GM19397 (cell line): ENCODE measurements around the gene RUNDC3A.
"Not testable (repeated sequence)": the region's sequence is repeated elsewhere in the genome, so short reads cannot be mapped to it uniquely, and the experiment has no call there.

Experiments used
- ATAC-seq: cut with Tn5 transposase; IDR thresholded peaks from one replicate; pipeline ENCODE4 v1.9.1; 2021; ENCODE audit warnings: mild to moderate bottlenecking, moderate library complexity; ENCODE audit not compliant: unreplicated experiment

The RUNDC3A gene

DNA sequence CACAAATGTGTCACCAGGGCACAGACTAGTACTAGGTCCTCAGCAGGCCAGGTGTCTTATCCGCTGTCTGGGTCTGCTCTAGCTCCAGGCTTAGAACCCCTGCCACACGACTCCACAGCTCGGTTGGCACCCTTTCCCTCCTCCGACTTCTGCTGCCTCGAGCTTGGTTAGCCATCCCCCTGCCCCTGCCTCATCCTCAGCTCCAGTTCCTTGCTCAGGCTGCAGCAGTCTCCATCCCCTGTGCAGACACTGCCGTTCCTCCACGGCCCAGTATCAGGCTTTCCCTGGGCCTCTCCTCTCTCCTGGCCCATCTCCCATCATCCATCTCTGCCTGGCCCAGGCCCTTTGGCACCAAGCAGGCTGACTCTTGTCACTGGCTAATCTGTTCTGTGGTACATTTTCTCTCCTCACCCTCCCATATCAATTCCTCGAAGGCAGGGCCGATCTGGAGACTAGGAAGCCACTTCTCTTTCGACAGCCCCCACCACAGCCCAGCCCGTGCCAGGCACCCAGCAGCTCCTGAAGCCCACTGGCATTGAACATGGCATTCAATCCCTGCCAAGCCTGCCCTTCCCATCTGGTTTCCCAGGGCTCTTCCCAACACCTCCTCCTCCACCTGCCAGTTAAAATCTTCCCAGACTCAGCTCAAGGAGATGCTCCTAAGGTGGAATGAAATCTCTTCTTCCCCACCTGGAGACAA, 35.3 kb downstream of the RUNDC3A start:
- no peak for ATAC-seq

- peak; percentile 61 for ATAC-seq
These were observed 36.6 kb downstream of the RUNDC3A start, which contains the start of gene GRN for GRCh38 chr17:44344939-44345453. Gene GRN, plus strand, starts transcription at chr17:44345302. Its CDS starts 3,863 bp downstream, at chr17:44349165.

GRCh38 chr17:44345454-44346026, 37.1 kb downstream of the RUNDC3A start:
- ATAC-seq, result peak; percentile 7

GRCh38 chr17:44346064-44346844, 37.9 kb downstream of the RUNDC3A start:
- ATAC-seq, result no peak

- ATAC-seq, result not testable (repeated sequence)
These were observed 39.0 kb downstream of the RUNDC3A start for GRCh38 chr17:44347206-44348055.

DNA sequence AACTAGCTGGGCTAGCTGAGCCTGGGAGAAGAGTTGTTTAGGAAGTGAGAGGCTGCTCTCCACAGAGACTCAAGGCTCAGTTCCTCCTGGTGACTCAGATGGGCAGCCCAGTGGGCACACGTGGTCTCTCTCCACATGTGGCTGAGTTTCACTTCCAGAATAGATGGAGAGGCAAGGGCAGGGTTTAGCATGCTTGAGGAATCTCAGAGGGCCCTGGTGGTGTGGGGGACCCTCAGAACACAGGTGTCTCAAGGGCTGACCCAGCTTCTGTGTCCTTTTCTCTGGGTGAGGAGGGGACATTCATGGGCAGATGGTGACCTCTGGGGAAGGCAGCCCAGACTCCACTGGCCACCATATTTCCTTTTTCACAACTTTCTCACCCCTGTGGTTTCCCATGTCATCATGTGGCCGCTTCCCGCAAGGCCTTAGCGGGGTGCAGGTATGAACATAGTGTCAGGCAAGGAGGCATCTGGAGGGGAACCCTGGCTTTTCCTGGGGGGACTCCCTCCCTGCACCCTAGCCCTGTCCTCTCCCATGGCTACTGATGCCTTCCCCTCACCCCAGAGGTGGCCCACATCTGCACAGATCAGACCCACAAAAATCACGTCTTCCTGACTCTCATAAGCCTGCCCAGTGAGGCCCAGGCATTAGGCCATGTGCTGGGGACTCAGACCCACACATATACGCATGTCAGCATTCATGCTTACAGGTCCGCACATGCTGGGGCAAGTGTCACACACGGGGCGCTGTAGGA, 40.0 kb downstream of the RUNDC3A start:
- peak; percentile 30 for ATAC-seq

DNA sequence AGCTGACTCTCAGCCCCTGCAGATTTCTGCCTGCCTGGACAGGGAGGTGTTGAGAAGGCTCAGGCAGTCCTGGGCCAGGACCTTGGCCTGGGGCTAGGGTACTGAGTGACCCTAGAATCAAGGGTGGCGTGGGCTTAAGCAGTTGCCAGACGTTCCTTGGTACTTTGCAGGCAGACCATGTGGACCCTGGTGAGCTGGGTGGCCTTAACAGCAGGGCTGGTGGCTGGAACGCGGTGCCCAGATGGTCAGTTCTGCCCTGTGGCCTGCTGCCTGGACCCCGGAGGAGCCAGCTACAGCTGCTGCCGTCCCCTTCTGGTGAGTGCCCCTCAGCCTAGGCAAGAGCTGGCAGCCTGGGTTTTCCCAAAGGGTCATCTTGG, 40.6 kb downstream of the RUNDC3A start:
- no peak for ATAC-seq

GRCh38 chr17:44349553-44350070, 41.2 kb downstream of the RUNDC3A start:
- ATAC-seq, result no peak

- no peak for ATAC-seq
These were observed 42.4 kb downstream of the RUNDC3A start for GRCh38 chr17:44350733-44351226.

DNA sequence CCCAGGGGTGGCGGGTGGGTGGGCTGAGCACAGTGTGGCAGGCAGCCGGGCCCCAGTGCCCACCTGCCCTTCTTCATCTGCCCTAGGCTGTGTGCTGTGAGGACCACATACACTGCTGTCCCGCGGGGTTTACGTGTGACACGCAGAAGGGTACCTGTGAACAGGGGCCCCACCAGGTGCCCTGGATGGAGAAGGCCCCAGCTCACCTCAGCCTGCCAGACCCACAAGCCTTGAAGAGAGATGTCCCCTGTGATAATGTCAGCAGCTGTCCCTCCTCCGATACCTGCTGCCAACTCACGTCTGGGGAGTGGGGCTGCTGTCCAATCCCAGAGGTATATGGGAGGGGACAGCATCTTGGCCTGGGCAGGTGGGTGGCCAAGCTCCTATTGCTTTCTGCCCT, 43.1 kb downstream of the RUNDC3A start:
- no peak for ATAC-seq

GRCh38 chr17:44351961-44352827, 43.8 kb downstream of the RUNDC3A start:
- ATAC-seq, result no peak

DNA sequence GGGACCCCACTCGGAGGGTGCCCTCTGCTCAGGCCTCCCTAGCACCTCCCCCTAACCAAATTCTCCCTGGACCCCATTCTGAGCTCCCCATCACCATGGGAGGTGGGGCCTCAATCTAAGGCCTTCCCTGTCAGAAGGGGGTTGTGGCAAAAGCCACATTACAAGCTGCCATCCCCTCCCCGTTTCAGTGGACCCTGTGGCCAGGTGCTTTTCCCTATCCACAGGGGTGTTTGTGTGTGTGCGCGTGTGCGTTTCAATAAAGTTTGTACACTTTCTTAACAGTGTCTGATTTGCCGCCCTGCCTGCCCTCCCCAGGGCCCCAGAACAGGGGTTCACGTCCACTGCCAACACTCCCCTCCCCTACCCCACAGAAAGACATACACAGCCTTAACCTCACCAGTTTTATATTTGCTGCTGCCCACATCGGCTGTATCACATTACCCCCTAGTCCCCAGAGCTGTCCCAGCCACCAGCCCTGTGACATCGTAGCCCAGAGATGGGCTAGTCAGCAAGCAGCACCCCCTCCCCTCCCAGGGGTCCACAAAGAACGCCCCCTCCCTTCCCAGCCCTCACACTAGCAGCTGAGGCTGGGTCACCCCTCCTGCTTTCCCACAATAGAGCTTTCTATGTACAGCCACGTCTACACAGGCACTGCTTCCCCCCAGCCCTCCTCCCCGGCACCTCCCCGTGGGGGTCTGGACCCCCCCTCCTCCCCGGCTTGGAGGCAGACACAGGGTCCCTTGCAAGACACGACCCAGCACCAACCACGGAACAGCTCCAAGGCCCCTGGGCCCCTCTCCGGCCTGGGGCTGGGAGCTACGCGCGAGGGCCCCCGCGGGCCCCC, 44.6 kb downstream of the RUNDC3A start:
- ATAC-seq, result no peak

- no peak for ATAC-seq
These were observed 45.4 kb downstream of the RUNDC3A start for GRCh38 chr17:44353672-44354331.

DNA sequence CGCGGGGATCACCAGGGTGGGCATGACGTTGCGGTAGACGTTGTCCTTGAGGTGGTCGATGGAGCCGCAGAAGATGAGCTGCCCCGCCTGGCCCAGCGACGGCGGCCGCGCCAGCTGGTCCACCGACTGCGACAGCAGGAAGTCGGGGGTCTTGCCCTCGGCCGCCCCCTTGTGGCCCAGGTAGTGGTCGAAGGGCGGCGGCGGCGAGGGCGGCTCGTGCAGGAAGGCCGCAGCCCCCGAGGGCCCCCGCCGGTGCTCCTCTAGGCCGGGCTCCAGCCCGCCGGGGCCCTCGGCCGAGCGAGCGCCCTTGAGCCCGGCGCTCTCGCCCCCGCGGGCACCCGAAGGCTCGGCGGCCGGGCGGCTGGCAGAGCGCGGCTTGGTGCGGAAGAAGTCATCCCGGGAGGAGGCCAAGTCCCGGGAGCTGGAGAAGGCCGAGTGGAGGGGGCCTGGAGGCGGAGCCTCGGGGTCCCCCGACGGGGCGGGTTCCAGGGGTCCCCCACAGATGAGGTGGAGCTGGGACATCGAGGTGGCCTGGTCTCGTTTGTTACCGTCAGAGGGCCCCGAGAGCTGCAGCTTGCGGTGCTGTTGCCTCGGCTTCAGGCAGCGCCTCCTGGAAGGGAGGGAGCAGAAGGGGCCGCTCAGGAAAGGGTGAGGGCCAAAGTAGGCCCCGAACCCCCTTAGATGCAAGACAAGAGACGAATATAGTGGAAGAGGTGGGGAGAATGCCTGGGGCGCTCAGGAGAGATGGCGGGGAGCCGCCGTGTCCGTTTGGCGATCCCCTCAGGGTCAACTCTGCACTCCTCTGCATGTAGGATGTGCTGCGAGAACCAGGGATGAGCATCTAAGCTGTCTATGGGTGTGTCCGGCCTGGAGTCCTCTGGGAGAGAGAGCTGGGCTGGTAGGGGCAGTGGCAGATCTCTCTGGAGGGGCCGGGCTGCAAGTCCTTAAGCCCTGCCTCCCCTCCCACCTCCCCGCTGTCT, 46.5 kb downstream of the RUNDC3A start:
- ATAC-seq, result no peak

GRCh38 chr17:44355642-44356099, 47.3 kb downstream of the RUNDC3A start:
- no peak for ATAC-seq

DNA sequence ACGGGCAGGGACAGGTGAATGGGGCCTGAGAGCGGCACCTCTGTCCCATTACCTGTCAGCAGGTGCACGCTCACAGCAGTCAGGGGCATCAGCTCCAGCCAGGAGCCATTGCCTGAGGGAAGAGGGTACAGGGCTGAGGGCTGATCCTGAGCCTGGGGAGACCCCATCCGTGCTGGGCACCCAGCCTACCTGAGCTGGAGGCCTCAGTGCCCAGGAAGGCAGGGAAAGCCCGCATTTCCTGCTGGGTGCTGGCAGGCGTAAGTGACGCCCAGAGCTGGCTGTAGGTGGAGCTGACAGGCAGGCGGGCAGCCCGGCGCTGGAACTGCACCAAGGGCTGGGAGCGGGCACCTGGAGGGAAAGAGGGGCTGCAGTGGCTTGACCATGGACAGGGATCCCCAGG, 47.8 kb downstream of the RUNDC3A start:
- no peak for ATAC-seq
